Stimulated activated CD8-positive, alpha-beta memory T cell treated with anti-CD3 and anti-CD28 coated beads, Interleukin-7, amount 100 ng/mL, for 4 hours (primary cell): Measurements from ENCODE around the gene RAD52.

Experiments used
- DNase-seq, 2 donors: peaks; one replicate each; pipeline ENCODE4 v3.0.0-alpha.2; 2020; ENCODE audit warnings: low read depth in 2 of 2

The RAD52 gene

GRCh38 chr12:868722-869121 lies 80.8 kb downstream of the RAD52 start:
- DNase-seq, result no peak

DNA sequence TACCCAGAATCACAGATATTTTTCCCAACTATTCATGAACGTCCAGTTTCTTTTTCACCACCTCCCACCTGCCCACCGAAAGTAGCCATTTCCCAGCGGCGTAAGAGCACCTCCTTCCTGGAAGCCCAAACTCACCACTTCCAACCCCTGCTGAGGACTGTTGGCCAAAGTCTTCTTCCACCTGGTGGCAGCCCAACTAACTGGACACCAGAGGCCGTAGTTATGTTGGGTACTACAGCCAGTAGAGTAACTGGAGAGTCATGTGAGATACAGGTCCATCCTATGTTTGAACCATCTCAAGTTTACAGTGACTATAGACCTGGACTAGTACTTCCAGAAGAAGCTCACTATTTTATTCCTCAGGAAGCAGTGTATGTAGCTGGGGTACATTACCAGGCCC lies 81.6 kb downstream of the RAD52 start:
- no peak for DNase-seq

- DNase-seq, result no peak
Observed at GRCh38 chr12:865614-866013, 83.9 kb downstream of the RAD52 start.

- no peak for DNase-seq
Observed at GRCh38 chr12:863285-863684, 86.2 kb downstream of the RAD52 start.

DNA sequence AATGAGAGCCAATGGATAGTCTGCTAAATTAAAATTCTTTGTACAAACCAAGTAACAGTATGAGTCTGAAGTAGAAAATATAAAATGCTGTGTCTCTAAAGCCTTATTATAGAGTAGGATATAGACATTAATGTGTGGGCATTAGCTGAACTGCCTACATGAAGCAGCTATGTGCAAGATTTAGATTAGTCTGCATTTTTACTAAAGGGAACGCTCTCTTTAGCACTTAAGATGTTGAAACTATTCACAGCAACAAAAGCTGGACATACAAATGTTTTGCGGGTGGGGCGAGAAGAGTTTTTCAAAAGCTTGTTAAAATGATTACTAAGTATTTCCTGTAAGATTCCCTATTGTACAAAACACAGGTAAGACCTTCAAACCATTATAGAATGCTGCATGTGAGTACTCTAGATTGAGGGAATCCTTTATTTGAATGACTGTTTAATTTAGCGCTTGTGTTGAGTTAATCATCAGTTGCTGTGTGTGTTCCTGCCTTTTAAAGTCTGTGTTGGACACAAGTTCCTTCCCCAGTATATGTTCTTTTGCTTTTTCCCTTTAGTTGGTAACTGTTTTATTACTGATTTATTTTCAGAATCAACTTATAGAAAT lies 87.1 kb downstream of the RAD52 start:
- DNase-seq, result no peak
